Liver (tissue), 9 donors: ENCODE results near the gene SDK2. TPM values are rescaled to one million over a fixed set of nuclear protein-coding genes. Genes with fewer than 3 reads are reported as not detected.

Experiments used
- DNase-seq: peaks from one replicate; pipeline ENCODE4 v3.0.0-alpha.2; 2017; ENCODE audit warnings: low spot score
- H3K27ac ChIP-seq, 2 donors: one replicate each; pipeline ENCODE4 v1.7.0; 2013; ENCODE audit warnings: inconsistent platforms in 2 of 2, low read length in 2 of 2, control low read depth in 1 of 2, low read depth in 1 of 2, mild to moderate bottlenecking in 1 of 2
- H3K27me3 ChIP-seq, 4 donors: one replicate each; pipeline versions ENCODE4 v1.6.1 to v1.7.0; 2013; ENCODE audit warnings: low read length in 3 of 4, inconsistent platforms in 1 of 4, mild to moderate bottlenecking in 1 of 4, moderate library complexity in 1 of 4; ENCODE audit not compliant: control insufficient read depth in 4 of 4, insufficient read depth in 4 of 4
- H3K36me3 ChIP-seq, 4 donors: one replicate each; pipeline versions ENCODE4 v1.6.1 to v1.7.0; 2013; ENCODE audit warnings: low read length in 3 of 4, mild to moderate bottlenecking in 3 of 4, low read depth in 1 of 4, moderate library complexity in 1 of 4; ENCODE audit not compliant: control insufficient read depth in 4 of 4, insufficient read depth in 3 of 4
- H3K4me1 ChIP-seq, 4 donors: one replicate each; pipeline versions ENCODE4 v1.6.1 to v1.7.0; 2013; ENCODE audit warnings: low read length in 3 of 4, mild to moderate bottlenecking in 3 of 4, moderate library complexity in 1 of 4; ENCODE audit not compliant: control insufficient read depth in 4 of 4, insufficient read depth in 4 of 4
- H3K4me3 ChIP-seq, 3 donors: one replicate each; pipeline versions ENCODE4 v1.6.1 to v1.7.0; 2013; ENCODE audit warnings: low read length in 3 of 3, control low read depth in 1 of 3, low read depth in 1 of 3, mild to moderate bottlenecking in 1 of 3
- H3K9ac ChIP-seq, 2 donors: one replicate each; pipeline ENCODE4 v1.7.0; 2013; ENCODE audit warnings: low read length in 2 of 2, mild to moderate bottlenecking in 2 of 2, moderate library complexity in 2 of 2, control low read depth in 1 of 2, low read depth in 1 of 2
- H3K9me3 ChIP-seq, 4 donors: one replicate each; pipeline versions ENCODE4 v1.6.1 to v1.7.0; 2013; ENCODE audit warnings: low read length in 3 of 4; ENCODE audit not compliant: control insufficient read depth in 4 of 4
- ATF3 ChIP-seq: IDR thresholded peaks from 2 replicates; pipeline ENCODE4 v1.6.1; 2016; ENCODE audit warnings: antibody characterized with exemption
- CTCF ChIP-seq: fragments of 150-350 bp; IDR thresholded peaks from 2 replicates; pipeline ENCODE4 v1.5.1; 2017; ENCODE audit warnings: improper control_type of control experiment, low read depth, low read length; ENCODE audit not compliant: missing input control
- EGR1 ChIP-seq, 2 donors: IDR thresholded peaks; 2 replicates each; pipeline ENCODE4 v1.6.1; 2016 to 2018; ENCODE audit warnings: antibody characterized with exemption in 2 of 2, low read depth in 2 of 2
- FOXA1 ChIP-seq: IDR thresholded peaks from 2 replicates; pipeline ENCODE4 v1.6.1; 2016; ENCODE audit warnings: antibody characterized with exemption
- FOXA2 ChIP-seq: IDR thresholded peaks from 2 replicates; pipeline ENCODE4 v1.6.1; 2016; ENCODE audit warnings: antibody characterized with exemption
- GABPA ChIP-seq, 2 donors: IDR thresholded peaks in 1 of 2; conservative IDR thresholded peaks in 1 of 2; 2 replicates each; pipeline ENCODE4 v1.6.1; 2016; ENCODE audit warnings: antibody characterized with exemption in 2 of 2, mild to moderate bottlenecking in 1 of 2, moderate library complexity in 1 of 2
- HNF4A ChIP-seq, 2 donors: conservative IDR thresholded peaks; 2 replicates each; pipeline ENCODE4 v1.6.1; 2016; ENCODE audit warnings: antibody characterized with exemption in 2 of 2, mild to moderate bottlenecking in 2 of 2
- HNF4G ChIP-seq: IDR thresholded peaks from 2 replicates; pipeline ENCODE4 v1.6.1; 2016; ENCODE audit warnings: antibody characterized with exemption
- JUND ChIP-seq, 2 donors: IDR thresholded peaks; 2 replicates each; pipeline ENCODE4 v1.6.1; 2016; ENCODE audit warnings: antibody characterized with exemption in 2 of 2
- MAX ChIP-seq: IDR thresholded peaks from 2 replicates; pipeline ENCODE4 v1.6.1; 2016; ENCODE audit warnings: antibody characterized with exemption
- NR2F2 ChIP-seq: IDR thresholded peaks from 2 replicates; pipeline ENCODE4 v1.6.1; 2016; ENCODE audit warnings: antibody characterized with exemption
- RAD21 ChIP-seq, 2 donors: IDR thresholded peaks; 2 replicates each; pipeline ENCODE4 v1.6.1; 2016; ENCODE audit warnings: antibody characterized with exemption in 2 of 2, mild to moderate bottlenecking in 2 of 2
- REST ChIP-seq: IDR thresholded peaks from 2 replicates; pipeline ENCODE4 v1.6.1; 2016; ENCODE audit warnings: antibody characterized with exemption, mild to moderate bottlenecking
- RXRA ChIP-seq, 2 donors: IDR thresholded peaks; 2 replicates each; pipeline ENCODE4 v1.6.1; 2017 to 2018; ENCODE audit warnings: antibody characterized with exemption in 2 of 2, mild to moderate bottlenecking in 1 of 2
- SP1 ChIP-seq: IDR thresholded peaks from 2 replicates; pipeline ENCODE4 v1.6.1; 2018; ENCODE audit warnings: antibody characterized with exemption, mild to moderate bottlenecking
- TAF1 ChIP-seq: conservative IDR thresholded peaks from 2 replicates; pipeline ENCODE4 v1.6.1; 2016; ENCODE audit warnings: antibody characterized with exemption, mild to moderate bottlenecking
- YY1 ChIP-seq: IDR thresholded peaks from 2 replicates; pipeline ENCODE4 v1.6.1; 2016; ENCODE audit warnings: antibody characterized with exemption, mild to moderate bottlenecking
- ZBTB33 ChIP-seq: IDR thresholded peaks from 2 replicates; pipeline ENCODE4 v1.6.1; 2016; ENCODE audit warnings: antibody characterized with exemption
- WGBS: extraction: QIAGEN DNeasy Blood & Tissue Kit; methylation state at CpG from one replicate; pipeline ENCODE4 v1.1.7; 2013; 5-methylcytosine and 5-hydroxymethylcytosine counted together
- polyA plus RNA-seq, 2 donors: library from polyadenylated mRNA; stranded (reverse) in 1 of 2; unstranded in 1 of 2; fragments of 200-250 nt in 1 of 2; fragments of >200 nt in 1 of 2; fragmentation: Nextera tagmentation in 1 of 2; extraction: Ambion mirVana in 1 of 2; gene quantifications; one replicate each; pipeline versions ENCODE4 v1.2.1 to v1.2.3, GENCODE V29; 2013 to 2015
- total RNA-seq, 2 donors: library from RNA; depleted of rRNA; stranded (reverse); fragments of >200 nt; gene quantifications; one replicate each; pipeline ENCODE4 v1.2.3, GENCODE V29; 2014
- donor health status: healthy.
- donor health status: healthy.
- donor health status: healthy.
- donor health status: healthy.
- donor health status: healthy.

SDK2 gene
- total and polyA plus RNA-seq, 4 donors, result 0.05 to 0.42 (median 0.10) TPM

GRCh38 chr17:73516431-73516830, 127.8 kb downstream of the SDK2 start:
- WGBS, result 89% methylated on average over 11 of the region's 11 CpGs

GRCh38 chr17:73514146-73514863, 129.9 kb downstream of the SDK2 start:
- H3K4me1 ChIP-seq, result no peaks in the 10 kb centered on the region
- H3K36me3 ChIP-seq, result no peaks in the 10 kb centered on the region
- H3K9me3 ChIP-seq, result no peaks in the 10 kb centered on the region
- H3K9ac ChIP-seq, result no peak overlapping the region
- no peak overlapping the region for H3K27ac ChIP-seq
- no peak for TF ChIP-seq RXRA (IDR thresholded peaks at IDR 0.05)
- TF ChIP-seq FOXA2, result no peak
- no peak for TF ChIP-seq FOXA1
- TF ChIP-seq RAD21 (IDR thresholded peaks at IDR 0.05), result no peak
- no peak for TF ChIP-seq GABPA (IDR thresholded peaks at IDR 0.05 in 1 of 2, conservative IDR thresholded peaks at IDR 0.05 in 1 of 2)
- TF ChIP-seq MAX, result no peak
- no peak for TF ChIP-seq REST
- TF ChIP-seq SP1, result no peak
- no peak for TF ChIP-seq CTCF
- TF ChIP-seq TAF1, result no peak
- TF ChIP-seq ZBTB33, result no peak
- TF ChIP-seq YY1, result no peak
- TF ChIP-seq JUND (IDR thresholded peaks at IDR 0.05), result no peak
- TF ChIP-seq HNF4A (conservative IDR thresholded peaks at IDR 0.05), result no peak
- TF ChIP-seq ATF3, result no peak
- TF ChIP-seq NR2F2, result no peak
- no peak for TF ChIP-seq EGR1 (IDR thresholded peaks at IDR 0.05; ENCODE audit: low read depth in 2 of 2)
- DNase-seq, result no peak
- 83% methylated on average over 13 of the region's 13 CpGs for WGBS
- no peaks in the 10 kb centered on the region for H3K27me3 ChIP-seq
- H3K4me3 ChIP-seq, result no peak overlapping the region

More at GRCh38 chr17:73516431-73516830, 127.8 kb downstream of the SDK2 start:
- Histone ChIP-seq H3K27ac (no peak overlapping the region), H3K9ac (no peak overlapping the region), H3K36me3 (no peaks in the 10 kb centered on the region), H3K4me3 (no peak overlapping the region), H3K4me1 (no peaks in the 10 kb centered on the region), H3K9me3 (no peaks in the 10 kb centered on the region), H3K27me3 (no peaks in the 10 kb centered on the region)
- no peak for DNase-seq
- TF ChIP-seq FOXA1, result no peak
- TF ChIP-seq TAF1, result no peak
- TF ChIP-seq MAX, result no peak
- no peak for TF ChIP-seq HNF4G
- no peak for TF ChIP-seq EGR1 (IDR thresholded peaks at IDR 0.05; ENCODE audit: low read depth in 2 of 2)
- no peak for TF ChIP-seq YY1
- no peak for TF ChIP-seq RAD21 (IDR thresholded peaks at IDR 0.05)
